HG03039 (cell line): ENCODE results near the gene GMDS.

ENCODE experiments used
- ATAC-seq: cut with Tn5 transposase; IDR thresholded peaks from one replicate; pipeline ENCODE4 v1.9.1; 2021; ENCODE audit warnings: mild to moderate bottlenecking, moderate library complexity; ENCODE audit not compliant: unreplicated experiment

GMDS gene

GRCh38 chr6:1952740-1953360 lies 292.6 kb downstream of the GMDS start:
- no peak for ATAC-seq

DNA sequence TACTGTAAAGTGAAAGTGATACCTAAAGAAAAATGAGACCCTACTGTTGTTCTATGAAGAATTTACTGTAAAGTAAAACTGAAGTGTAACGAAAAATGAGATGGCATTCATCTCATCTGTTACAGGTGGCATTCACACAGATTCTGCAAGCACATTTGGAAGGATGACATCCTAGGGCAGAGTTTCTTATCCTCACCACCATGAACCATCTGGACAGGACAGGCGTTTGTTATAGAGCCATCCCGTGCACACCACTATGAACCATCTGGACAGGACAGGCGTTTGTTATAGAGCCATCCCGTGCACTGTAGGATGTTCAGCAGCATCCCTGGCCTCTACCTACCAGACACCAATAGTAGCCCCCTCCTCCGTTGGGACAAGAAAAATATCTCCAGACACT lies 294.8 kb downstream of the GMDS start:
- ATAC-seq: no peak

- no peak for ATAC-seq
These were observed 295.9 kb downstream of the GMDS start for GRCh38 chr6:1949538-1949937.

DNA sequence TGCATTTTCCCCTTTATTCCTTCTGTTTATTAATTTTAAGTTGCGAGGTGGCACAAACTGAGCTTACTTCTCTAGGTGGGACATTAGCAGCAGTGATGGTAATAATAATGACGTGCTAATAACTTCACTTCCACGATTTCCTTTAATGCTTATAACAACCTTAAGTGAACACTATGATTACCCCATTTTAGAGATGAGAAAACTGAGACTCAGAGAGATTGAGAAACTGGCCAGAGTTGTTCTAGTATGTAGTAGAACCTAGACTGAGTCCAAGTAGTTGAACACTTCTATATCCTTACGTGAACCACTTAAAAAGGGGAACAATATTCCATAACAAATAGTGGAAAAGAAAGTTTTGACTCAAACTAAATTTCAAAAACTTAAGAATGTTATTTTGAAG lies 297.5 kb downstream of the GMDS start:
- no peak for ATAC-seq

- no peak for ATAC-seq
These were observed 298.8 kb downstream of the GMDS start for GRCh38 chr6:1946583-1946982.

DNA sequence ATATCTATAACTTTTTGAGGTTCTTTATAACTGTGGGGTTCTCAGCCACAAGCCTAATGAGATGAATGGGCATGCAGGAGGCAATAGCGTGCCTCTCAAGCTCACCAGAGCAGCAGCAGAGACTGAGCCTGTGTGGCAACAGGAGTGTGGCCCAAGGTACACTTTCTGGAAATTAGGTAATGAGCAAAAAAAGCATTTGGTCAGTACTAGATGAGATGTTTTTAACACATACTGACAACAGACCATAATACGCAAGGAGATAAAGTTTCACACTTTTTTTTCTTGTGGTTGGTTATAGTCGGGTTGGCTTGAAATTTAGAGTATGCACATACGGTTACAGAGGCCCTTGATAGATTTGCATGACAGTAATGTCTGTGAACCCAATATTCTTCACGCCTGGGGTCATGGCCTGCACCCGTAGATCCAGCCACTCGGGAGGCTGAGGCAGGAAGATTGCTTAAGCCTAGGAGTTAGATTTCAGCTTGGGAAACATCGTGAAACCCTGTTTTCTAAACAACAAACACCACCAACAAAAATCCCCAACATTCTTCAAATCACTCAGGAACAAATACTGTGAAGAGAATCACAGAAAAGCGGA lies 300.1 kb downstream of the GMDS start:
- ATAC-seq: no peak

DNA sequence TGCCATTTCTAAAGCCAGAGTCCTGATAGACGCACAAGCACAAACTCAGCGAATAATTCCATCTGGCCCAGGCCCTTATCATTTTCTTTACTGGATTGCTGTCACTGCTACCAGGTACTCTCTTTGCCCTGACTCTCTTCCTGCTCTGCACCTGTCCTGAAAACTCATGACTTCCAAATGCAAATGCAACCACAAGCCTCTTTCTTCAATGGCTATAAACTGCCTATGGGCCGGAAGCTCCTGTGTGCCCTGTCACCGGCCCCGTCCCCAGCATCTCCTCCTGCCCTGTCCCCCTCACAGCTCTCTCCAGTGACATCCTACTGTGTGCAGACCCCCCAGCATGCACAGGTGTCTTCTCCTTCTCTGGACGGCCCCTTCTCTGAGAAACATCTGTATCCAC lies 302.6 kb downstream of the GMDS start:
- ATAC-seq: no peak

DNA sequence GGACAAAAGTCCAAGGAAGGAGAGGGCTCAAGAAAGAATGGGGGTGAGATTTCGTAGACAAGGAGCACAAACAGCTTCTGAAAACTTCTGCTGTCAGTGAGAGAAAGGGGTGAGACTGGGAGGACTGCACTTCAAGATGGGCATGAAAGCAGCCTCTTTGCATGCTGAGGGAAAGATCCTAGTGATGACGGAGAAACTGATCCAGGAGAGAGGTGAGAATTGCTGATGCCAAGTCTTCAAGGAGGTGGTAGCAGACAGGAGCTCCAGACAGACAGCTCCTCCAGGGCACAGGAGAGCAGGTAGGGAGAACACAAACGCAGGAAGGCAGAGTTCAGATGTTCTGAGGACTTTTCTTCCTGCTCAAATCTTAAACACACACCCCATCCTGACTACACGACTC lies 303.9 kb downstream of the GMDS start:
- ATAC-seq: no peak

DNA sequence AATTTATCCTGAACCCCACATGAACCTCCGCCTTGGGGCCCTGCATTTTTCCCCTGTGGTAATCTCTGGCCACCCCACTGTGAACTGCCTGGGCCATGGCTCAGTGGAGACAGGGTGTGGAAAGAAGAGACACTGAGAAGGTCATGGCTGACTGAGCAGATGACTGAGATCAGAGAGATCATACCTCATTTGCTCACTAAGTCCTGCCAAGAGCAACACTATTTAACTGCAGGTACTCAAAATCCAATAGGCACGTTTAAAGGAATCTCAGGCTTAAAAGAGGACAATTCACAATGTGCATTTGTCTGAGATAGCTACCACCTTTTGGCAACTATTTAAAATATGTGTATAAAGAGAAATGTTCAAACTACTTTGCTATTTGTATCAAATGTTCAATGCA lies 305.0 kb downstream of the GMDS start:
- no peak for ATAC-seq

GRCh38 chr6:1933292-1933691 lies 312.1 kb downstream of the GMDS start:
- ATAC-seq: no peak

DNA sequence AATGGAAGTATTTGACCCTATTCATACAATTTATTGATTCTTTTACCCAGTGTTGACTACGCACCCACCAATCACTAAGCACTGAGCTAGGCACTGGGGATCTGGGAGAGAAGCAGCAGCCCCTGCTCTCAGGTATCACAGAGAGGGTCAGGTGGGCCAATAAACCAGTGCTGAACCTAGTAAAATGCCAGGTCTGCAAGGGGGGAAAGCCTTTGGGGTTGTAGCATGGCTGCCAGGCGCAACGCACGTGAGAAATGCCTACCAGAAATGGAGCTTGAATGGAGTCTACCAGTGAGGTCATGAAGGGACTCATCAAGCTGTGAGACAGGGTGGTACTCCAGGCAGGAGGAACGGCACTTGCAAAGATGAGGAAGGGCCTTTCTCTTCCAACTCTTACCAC lies 313.6 kb downstream of the GMDS start:
- no peak for ATAC-seq

DNA sequence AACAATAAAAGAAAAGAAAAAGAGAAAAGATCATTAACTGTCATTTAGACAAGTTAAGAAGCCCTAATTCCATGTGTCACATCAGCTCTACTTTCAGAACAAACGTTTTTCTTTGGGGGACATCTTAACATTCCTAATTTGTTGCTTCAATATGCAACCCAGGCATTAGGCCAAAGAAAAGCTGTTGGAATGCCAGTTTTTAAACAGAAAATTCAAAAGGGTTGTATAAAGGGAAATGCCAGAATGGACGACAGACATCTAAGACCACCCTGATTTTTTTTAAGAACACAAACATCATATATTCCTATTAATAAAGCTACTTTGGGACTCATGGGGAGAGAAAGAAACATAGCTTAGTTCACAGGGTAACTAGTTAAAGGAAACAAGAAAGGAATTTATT lies 315.0 kb downstream of the GMDS start:
- no peak for ATAC-seq

GRCh38 chr6:1929931-1930330 lies 315.5 kb downstream of the GMDS start:
- ATAC-seq: no peak

GRCh38 chr6:1925743-1926430 lies 319.5 kb downstream of the GMDS start:
- no peak for ATAC-seq

DNA sequence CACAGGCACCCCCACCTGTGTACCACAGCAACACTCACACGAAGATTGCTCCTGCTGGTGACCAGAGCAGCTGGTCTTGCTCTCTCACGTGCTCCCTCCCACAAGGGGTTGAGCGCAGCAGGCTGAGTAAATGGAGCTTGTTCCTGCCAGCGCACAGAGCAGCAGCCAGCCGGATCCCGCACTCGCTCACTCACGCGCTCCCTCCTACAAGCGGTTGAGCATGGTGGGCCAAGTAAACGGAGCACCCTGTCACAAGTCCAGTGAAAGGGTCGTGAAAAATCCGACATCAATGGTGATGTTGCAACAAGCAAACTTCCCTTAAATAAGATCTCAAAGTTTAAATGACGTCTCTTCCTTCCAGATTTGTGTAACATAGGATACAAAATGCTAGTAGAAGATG lies 322.0 kb downstream of the GMDS start:
- no peak for ATAC-seq

- ATAC-seq: no peak
These were observed 327.6 kb downstream of the GMDS start for GRCh38 chr6:1917626-1918371.

DNA sequence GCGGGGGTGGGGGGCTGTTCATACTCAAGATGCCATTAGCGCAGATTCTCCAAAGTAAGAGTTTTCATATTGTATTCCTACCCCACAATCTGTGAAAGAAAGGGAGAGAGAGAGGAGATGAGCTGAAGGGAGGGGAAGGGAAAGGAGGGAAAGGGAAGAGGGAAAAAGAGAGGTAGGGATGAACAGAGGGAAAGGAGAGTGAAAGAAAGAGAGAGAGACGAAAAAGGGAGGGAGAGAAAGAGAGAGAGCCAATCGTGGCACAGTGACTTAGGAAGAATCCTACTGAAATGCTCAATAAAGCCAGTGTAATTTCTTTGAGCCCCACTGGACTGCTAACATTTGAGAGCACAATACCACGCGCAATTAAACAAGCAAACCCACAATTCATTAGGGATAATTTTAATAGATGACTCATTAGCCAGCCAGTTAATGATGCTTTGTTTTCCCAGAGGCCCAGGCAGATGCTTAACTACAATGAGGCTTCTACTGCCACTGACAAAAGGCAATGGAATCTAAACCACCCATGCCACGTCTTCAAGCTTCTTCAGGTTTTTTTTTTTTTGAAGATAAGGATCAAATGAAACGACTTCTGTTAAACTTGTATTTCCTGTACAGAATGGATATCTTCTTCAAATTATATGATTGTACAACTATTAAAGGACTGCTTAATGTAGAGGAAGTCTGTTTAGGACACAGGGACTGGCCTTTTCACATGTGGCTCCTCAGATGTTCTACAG lies 328.9 kb downstream of the GMDS start:
- no peak for ATAC-seq

- ATAC-seq: no peak
These were observed 330.2 kb downstream of the GMDS start for GRCh38 chr6:1915226-1915625.

- no peak for ATAC-seq
These were observed 331.8 kb downstream of the GMDS start for GRCh38 chr6:1913577-1913976.

GRCh38 chr6:1912731-1913130 lies 332.7 kb downstream of the GMDS start:
- ATAC-seq: no peak

DNA sequence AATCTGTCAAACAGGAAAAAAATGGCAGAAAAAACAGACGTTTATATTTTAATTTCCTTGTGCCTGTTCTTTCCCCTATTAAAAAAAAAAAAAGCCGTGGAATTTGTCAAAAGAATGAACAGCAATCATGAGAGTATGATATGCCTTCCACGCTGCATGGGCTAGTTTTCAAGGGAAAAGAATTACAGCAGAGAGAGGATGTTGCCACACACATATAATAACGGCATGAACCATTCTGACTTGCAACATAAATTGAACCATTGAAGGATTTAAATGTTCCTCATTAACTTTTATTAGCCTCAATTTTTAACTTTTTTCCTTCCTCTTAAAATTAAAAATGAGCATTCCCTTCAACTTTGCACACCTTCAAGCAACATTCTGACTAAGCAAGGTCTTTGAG lies 333.9 kb downstream of the GMDS start:
- no peak for ATAC-seq
